Cardiac fibroblast (primary cell): ENCODE measurements around the gene ROBO4.
A peak's percentile ranks its signal among the peaks of the same experiment; 100 is the strongest.

Experiments
- DNase-seq, 2 donors: peaks; one replicate each; pipeline versions ENCODE4 v3.0.0 to v3.0.0-alpha.2; 2010; ENCODE audit warnings: low read depth in 2 of 2
- H3K4me3 ChIP-seq, 2 donors: replicated peaks in 1 of 2; 1 replicate in 1 of 2; 2 replicates in 1 of 2; pipeline ENCODE4 v1.5.1; 2011; ENCODE audit warnings: low read depth in 2 of 2, low read length in 2 of 2, mild to moderate bottlenecking in 2 of 2, moderate library complexity in 1 of 2
- TF ChIP-seq, protein P1 (sequence below): IDR thresholded peaks from one replicate; pipeline ENCODE4 v1.5.1; 2011; ENCODE audit warnings: low read depth, mild to moderate bottlenecking, low read length, inconsistent platforms

ROBO4 gene

DNA sequence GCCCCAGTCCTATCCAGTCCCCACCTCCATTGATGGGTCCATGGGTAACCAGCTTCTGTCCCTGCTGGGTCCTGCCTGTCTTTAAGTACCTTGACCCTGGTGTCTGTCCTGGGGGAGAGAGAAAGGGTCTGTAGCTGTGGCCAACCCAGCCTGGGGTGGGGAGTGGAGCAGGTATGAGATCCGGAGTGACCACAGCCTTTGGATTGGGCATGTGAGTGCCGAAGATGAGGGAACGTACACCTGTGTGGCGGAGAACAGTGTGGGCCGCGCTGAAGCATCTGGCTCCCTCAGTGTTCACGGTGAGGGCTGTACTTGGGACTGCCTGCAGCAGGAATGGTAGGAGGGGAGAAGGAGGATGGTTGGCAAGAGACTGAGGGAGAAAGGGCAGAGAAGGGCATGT is 27.2 kb downstream of the ROBO4 start:
- no peak for DNase-seq
- H3K4me3 ChIP-seq: no peak overlapping the region
- TF ChIP-seq, protein P1, sequence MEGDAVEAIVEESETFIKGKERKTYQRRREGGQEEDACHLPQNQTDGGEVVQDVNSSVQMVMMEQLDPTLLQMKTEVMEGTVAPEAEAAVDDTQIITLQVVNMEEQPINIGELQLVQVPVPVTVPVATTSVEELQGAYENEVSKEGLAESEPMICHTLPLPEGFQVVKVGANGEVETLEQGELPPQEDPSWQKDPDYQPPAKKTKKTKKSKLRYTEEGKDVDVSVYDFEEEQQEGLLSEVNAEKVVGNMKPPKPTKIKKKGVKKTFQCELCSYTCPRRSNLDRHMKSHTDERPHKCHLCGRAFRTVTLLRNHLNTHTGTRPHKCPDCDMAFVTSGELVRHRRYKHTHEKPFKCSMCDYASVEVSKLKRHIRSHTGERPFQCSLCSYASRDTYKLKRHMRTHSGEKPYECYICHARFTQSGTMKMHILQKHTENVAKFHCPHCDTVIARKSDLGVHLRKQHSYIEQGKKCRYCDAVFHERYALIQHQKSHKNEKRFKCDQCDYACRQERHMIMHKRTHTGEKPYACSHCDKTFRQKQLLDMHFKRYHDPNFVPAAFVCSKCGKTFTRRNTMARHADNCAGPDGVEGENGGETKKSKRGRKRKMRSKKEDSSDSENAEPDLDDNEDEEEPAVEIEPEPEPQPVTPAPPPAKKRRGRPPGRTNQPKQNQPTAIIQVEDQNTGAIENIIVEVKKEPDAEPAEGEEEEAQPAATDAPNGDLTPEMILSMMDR: no peak

DNA sequence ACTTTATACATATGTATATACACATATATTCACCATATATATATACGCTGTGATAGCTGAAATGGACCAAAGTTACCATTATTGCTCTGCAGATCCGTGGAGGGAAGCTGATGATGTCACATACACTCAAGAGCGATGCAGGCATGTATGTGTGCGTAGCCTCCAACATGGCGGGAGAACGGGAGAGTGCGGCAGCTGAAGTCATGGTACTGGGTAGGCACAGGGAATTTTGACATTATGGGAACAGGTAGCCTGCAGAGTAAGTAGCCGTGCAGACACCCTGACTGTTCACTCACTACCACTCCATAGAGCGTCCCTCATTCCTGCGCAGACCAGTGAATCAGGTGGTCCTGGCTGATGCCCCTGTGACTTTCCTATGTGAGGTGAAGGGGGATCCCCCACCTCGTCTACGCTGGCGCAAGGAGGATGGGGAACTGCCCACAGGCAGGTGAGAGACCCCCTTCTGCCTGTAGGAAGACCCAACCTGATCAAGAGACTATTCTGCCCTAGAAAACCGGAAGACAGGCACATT is 27.7 kb downstream of the ROBO4 start:
- TF ChIP-seq, protein P1: no peak
- DNase-seq: no peak
- no peak overlapping the region for H3K4me3 ChIP-seq

DNA sequence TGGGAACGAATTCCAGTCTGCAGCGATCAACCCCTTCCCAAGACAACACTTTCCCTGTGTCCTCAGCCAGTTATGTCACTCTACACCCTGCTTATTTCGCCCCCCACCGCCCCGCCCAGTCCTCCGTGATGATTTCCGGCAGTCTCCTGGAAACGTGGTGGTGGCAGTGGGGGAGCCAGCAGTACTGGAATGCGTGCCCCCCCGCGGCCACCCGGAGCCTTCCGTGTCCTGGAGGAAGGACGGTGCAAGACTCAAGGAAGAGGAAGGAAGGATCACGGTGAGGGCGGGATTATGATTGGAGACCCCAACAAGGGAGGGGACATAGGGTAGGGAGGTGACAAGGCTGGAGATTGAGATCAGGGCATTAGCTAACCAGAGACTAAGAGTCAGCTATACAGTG is 28.3 kb downstream of the ROBO4 start:
- no peak overlapping the region for H3K4me3 ChIP-seq
- TF ChIP-seq, protein P1: no peak
- DNase-seq: no peak

DNA sequence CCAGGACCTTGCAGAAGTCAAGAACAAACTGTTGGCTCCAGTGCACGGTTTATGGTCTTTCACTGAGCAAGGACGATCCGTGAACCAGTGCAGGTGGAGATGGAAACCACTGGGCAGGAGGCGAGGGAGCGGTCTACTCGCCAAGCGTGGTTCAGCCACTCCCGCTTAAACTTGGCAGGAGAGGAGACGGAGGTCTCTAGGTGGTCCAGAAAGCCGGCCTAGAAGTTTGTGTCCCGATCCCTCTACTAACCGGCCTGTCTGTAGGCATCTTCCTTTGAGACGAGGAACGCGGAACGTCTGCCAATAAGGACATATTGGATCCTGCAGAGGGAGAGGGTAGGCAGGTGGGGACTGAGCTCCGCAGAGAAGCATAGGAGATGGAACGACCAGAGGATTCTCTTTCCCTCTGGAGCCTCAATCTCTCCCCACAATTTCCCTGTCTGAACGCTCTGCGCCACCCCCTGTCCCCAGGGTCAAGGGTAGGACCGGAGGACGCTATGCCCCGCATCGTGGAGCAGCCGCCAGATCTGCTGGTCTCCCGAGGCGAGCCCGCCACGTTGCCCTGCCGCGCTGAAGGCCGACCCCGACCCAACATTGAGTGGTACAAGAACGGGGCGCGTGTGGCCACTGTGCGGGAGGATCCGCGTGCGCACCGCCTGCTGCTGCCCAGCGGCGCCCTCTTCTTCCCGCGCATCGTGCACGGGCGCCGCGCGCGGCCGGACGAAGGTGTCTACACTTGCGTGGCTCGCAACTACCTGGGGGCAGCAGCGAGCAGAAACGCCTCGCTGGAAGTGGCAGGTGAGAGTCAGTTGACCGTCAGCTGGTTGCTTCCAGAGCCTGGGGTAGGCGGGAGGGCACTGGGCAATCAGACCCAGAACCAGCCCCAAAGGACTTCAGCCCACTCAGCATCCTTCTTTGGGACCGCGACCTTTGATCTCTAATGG is 29.1 kb downstream of the ROBO4 start:
- DNase-seq: no peak
- no peak overlapping the region for H3K4me3 ChIP-seq
- TF ChIP-seq, protein P1: no peak

DNA sequence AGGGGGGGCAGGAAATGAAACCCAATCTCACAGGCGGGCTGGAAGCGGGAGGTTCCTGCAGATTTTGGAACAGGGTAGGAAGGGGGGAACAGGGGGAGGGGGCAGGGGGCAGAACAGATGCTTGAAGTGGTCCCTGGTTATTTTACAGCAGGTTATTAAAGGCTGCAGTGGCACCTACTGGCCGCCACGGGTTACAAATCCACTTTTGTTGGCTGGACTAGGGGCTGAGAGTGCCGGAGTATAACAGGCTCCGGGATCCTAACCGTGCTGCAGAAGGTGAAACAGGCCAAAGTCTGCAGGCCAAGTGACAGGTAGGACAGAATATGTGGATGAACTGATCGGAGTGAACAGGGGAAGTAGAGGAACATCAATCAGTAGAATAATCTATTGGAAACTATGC is 30.0 kb downstream of the ROBO4 start:
- TF ChIP-seq, protein P1: peak; percentile 55
- DNase-seq: peak; percentile 49 to 51
- no peak overlapping the region for H3K4me3 ChIP-seq

DNA sequence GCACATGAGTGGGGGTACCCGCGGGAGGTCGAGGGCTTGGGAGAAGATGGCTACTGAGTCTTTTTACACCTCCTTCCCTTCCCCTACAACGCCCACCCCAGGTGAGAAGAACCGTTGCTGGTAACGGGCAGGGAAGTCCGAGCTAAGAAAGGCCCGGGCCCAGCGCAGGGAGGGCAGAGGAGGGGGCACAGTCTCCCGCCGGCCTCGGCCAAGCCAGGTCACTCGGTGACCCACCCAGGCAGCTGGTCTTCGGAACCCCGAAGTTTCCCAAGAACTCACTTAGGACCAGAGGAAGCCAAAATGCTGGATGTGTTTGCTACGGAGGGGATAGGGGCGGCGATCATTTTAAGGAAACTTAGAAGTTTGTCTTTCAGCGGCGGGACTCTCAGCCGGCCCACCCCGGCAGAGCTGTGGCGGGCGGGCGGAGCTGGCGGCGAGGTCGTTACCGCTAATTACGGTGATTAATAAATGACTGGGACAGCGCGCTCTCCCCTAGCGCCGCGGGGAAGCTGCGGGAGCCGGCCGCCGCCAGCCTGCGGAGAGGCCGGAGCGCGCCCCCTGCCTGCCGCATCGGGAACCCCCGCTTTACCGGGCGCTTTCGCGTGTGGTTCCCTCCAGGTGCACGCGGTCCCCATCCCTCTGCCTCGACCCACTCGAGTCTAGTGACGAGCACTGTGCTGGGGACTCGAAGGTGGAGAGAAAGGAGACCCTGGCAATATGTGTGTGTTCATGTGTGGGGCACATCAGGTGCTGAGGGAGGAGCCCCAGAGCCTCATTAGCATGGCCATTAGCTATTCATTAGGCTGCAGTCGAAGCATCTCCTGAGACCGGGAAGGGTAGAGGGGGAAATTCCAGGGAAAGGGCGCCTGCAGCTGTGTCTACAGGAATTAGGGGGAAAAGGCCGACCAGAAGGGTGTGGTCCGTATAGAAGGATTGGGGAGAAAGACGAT is 31.5 kb downstream of the ROBO4 start:
- peak overlapping the region; percentile 24 to 30 for H3K4me3 ChIP-seq
- TF ChIP-seq, protein P1: peak; percentile 57
- DNase-seq: peak; percentile 38 to 41
